ENCODE results near the gene PPP1R16B. TPM values are rescaled to one million over a fixed set of nuclear protein-coding genes. Genes with fewer than 3 reads are reported as not detected.

PPP1R16B gene
- total and polyA plus RNA-seq, 10 of the 15 experiments (the other 5 are each of a cell fraction or from before 2014, with no cell fraction given): 13.4 to 90.2 (median 66.7) TPM

DNA sequence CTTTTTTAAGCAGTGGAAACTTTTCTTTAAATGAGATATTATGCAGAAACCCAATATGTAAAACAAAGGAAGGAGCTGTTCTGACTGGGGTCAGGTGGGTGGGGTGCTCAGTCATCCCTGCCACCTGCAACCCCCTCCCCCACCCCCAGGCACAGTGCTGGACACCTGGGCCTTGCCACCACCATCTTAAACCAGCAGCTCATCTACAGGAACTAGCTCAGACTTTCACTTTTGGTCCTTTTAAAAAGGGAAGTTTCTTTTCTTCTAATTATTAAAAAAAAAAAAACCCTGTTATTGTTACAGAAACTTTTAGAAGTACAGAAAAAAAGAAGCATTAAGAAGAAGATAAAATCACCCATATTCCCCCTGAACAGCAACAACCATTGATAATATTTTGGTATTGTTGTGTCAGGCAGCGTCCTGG is 37.1 kb downstream of the PPP1R16B start (continued):
- TF ChIP-seq MEF2B (IDR thresholded peaks at IDR 0.05; ENCODE audit: partially characterized antibody, poor library complexity, severe bottlenecking): peak; percentile 36
- no peak; the same call in 1 of the 2 replicates for TF ChIP-seq ZBED1 (IDR thresholded peaks at IDR 0.05; ENCODE audit: borderline replicate concordance)
- TF ChIP-seq, protein P1, sequence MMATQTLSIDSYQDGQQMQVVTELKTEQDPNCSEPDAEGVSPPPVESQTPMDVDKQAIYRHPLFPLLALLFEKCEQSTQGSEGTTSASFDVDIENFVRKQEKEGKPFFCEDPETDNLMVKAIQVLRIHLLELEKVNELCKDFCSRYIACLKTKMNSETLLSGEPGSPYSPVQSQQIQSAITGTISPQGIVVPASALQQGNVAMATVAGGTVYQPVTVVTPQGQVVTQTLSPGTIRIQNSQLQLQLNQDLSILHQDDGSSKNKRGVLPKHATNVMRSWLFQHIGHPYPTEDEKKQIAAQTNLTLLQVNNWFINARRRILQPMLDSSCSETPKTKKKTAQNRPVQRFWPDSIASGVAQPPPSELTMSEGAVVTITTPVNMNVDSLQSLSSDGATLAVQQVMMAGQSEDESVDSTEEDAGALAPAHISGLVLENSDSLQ (IDR thresholded peaks at IDR 0.05): peak; percentile 11; the same call in 1 of the 2 replicates
- TF ChIP-seq NBN (IDR thresholded peaks at IDR 0.05): peak; percentile 86
- no peak for TF ChIP-seq PML (IDR thresholded peaks at IDR 0.05; ENCODE audit: low read length)
- peak; percentile 33; the same call in 1 of the 2 replicates for TF ChIP-seq SMC3 (IDR thresholded peaks at IDR 0.05; ENCODE audit: borderline replicate concordance, low read length)
- no peak for TF ChIP-seq RBBP5 (conservative IDR thresholded peaks at IDR 0.05)
- peak; percentile 92 for TF ChIP-seq PAX5 (IDR thresholded peaks at IDR 0.05; ENCODE audit: borderline replicate concordance, low read depth, low read length)
- TF ChIP-seq YBX1 (IDR thresholded peaks at IDR 0.05): no peak
- no peak for TF ChIP-seq PAX8 (IDR thresholded peaks at IDR 0.05)
- no peak for TF ChIP-seq ASH2L (IDR thresholded peaks at IDR 0.05; ENCODE audit: borderline replicate concordance, low read depth)
- TF ChIP-seq NR2C2 (IDR thresholded peaks at IDR 0.05; ENCODE audit: borderline replicate concordance, control insufficient read depth, insufficient read length, low read depth): no peak

DNA sequence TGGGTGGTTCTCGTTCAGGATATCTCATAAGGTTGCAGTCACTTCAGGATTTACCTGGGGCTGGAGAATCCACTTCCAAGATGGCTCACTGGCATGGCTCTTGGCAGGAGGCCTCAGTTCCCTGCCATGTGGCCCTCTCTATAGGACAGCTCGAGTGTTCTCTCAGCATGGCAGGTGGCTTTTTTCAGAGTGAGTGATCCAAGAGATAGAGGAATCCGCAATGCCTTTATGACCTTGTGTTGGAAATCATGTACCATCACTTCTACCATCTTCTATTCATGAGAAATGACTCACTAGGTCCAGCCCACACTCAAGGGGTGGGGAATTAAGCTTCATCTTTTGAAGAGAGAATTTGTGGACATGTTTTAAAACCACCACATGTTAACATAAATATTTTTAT is 37.8 kb downstream of the PPP1R16B start:
- BruUV-seq (replicated peaks): no TSS peak
- Histone ChIP-seq H4K20me1 (ENCODE audit: control insufficient read depth, insufficient read depth) (no peaks in the 10 kb centered on the region), H3K79me2 (ENCODE audit: control insufficient read depth, insufficient read depth, low read length) (peaks cover 81% of the 10 kb centered on the region), H3K4me2 (ENCODE audit: control insufficient read depth, insufficient read depth) (peak overlapping the region; percentile 86), H3K4me3 (peak overlapping the region; percentile 8; the same call in 1 of the 2 replicates), H3K9ac (ENCODE audit: control insufficient read depth, insufficient read depth, low read length) (peak overlapping the region; percentile 66), H3K36me3 (ENCODE audit: control insufficient read depth in 2 of 2, insufficient read depth in 2 of 2, low read length in 1 of 2) (peaks cover 15 to 25% of the 10 kb centered on the region in 2 experiments), H3K4me1 (ENCODE audit: control insufficient read depth, insufficient read depth, low read length) (peaks cover 52% of the 10 kb centered on the region), H2AFZ (ENCODE audit: control insufficient read depth, low read depth, low read length) (no peak overlapping the region; the same call in 1 of the 2 replicates), H3K9me3 (replicated peaks; ENCODE audit: control insufficient read depth, insufficient read depth, low read length) (no peaks in the 10 kb centered on the region; the same call in 1 of the 3 replicates), H3K27me3 (replicated peaks in 1 of 2; ENCODE audit: control insufficient read depth in 2 of 2, insufficient read depth in 2 of 2, low read length in 1 of 2) (no peaks in the 10 kb centered on the region), H3K27ac (ENCODE audit: control insufficient read depth, insufficient read depth) (peak overlapping the region; percentile 96)
- ATAC-seq (peak; percentile 50), DNase-seq (ENCODE audit: low read depth, low spot score) (no peak), FAIRE-seq (no peak)
- in situ Hi-C loops (cut with MboI) (no loop called here), intact Hi-C loops (cut with micrococcal nuclease; ENCODE audit: unreplicated experiment) (loop anchor here (2.0 kb wide), 1 partner anchor 39 kb away; the partner anchor contains the start of gene PPP1R16B)
- RAD21 ChIA-PET (ENCODE audit: unreplicated experiment): interaction anchor here (0.9 to 5.6 kb wide), 12 partner anchors 9 to 153 kb away, joined by 3 to 125 read pairs (median 11); partner anchors contain the start of genes ACTR5 and PPP1R16B
- SMC1A ChIA-PET (ENCODE audit: uncharacterized antibody, unreplicated experiment): interaction anchor here (0.7 to 13.8 kb wide), 11 partner anchors 9 to 145 kb away, joined by 3 to 187 read pairs (median 11); partner anchors contain the start of gene PPP1R16B
- CTCF ChIA-PET: interaction anchor here (0.9 to 9.6 kb wide), 8 partner anchors 9 to 151 kb away, joined by 3 to 160 read pairs (median 18); no protein-coding TSS in a partner anchor
- 15% methylated on average over 3 of the region's 3 CpGs for WGBS (ENCODE audit: insufficient coverage, insufficient replicate concordance, low lambda C conversion rate, missing lambda C conversion rate)
- POLR2A ChIA-PET: interaction anchor here (0.6 to 6.2 kb wide), 9 partner anchors 15 to 49 kb away, joined by 3 to 93 read pairs (median 5); partner anchors contain the start of gene PPP1R16B
- peak; percentile 46; the same call in 1 of the 2 replicates for TF ChIP-seq TCF3 (IDR thresholded peaks at IDR 0.05; ENCODE audit: borderline replicate concordance, insufficient read depth, low read depth, low read length)
- peak; percentile 52 for TF ChIP-seq JUNB (IDR thresholded peaks at IDR 0.05)
- TF ChIP-seq HCFC1 (IDR thresholded peaks at IDR 0.05; ENCODE audit: low read length): no peak
- no peak for TF ChIP-seq NFYA (IDR thresholded peaks at IDR 0.05; ENCODE audit: borderline replicate concordance, low read depth, low read length)
- no peak for TF ChIP-seq SRF (IDR thresholded peaks at IDR 0.05; ENCODE audit: low read depth in 2 of 2, low read length in 2 of 2)
- TF ChIP-seq NBN (IDR thresholded peaks at IDR 0.05): no peak
- TF ChIP-seq, protein P2, sequence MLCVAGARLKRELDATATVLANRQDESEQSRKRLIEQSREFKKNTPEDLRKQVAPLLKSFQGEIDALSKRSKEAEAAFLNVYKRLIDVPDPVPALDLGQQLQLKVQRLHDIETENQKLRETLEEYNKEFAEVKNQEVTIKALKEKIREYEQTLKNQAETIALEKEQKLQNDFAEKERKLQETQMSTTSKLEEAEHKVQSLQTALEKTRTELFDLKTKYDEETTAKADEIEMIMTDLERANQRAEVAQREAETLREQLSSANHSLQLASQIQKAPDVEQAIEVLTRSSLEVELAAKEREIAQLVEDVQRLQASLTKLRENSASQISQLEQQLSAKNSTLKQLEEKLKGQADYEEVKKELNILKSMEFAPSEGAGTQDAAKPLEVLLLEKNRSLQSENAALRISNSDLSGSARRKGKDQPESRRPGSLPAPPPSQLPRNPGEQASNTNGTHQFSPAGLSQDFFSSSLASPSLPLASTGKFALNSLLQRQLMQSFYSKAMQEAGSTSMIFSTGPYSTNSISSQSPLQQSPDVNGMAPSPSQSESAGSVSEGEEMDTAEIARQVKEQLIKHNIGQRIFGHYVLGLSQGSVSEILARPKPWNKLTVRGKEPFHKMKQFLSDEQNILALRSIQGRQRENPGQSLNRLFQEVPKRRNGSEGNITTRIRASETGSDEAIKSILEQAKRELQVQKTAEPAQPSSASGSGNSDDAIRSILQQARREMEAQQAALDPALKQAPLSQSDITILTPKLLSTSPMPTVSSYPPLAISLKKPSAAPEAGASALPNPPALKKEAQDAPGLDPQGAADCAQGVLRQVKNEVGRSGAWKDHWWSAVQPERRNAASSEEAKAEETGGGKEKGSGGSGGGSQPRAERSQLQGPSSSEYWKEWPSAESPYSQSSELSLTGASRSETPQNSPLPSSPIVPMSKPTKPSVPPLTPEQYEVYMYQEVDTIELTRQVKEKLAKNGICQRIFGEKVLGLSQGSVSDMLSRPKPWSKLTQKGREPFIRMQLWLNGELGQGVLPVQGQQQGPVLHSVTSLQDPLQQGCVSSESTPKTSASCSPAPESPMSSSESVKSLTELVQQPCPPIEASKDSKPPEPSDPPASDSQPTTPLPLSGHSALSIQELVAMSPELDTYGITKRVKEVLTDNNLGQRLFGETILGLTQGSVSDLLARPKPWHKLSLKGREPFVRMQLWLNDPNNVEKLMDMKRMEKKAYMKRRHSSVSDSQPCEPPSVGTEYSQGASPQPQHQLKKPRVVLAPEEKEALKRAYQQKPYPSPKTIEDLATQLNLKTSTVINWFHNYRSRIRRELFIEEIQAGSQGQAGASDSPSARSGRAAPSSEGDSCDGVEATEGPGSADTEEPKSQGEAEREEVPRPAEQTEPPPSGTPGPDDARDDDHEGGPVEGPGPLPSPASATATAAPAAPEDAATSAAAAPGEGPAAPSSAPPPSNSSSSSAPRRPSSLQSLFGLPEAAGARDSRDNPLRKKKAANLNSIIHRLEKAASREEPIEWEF (IDR thresholded peaks at IDR 0.05; ENCODE audit: insufficient replicate concordance, low read depth, low read length): no peak

All from GM12878 (cell line).